Measurements from ENCODE around the gene AUTS2.

DNA sequence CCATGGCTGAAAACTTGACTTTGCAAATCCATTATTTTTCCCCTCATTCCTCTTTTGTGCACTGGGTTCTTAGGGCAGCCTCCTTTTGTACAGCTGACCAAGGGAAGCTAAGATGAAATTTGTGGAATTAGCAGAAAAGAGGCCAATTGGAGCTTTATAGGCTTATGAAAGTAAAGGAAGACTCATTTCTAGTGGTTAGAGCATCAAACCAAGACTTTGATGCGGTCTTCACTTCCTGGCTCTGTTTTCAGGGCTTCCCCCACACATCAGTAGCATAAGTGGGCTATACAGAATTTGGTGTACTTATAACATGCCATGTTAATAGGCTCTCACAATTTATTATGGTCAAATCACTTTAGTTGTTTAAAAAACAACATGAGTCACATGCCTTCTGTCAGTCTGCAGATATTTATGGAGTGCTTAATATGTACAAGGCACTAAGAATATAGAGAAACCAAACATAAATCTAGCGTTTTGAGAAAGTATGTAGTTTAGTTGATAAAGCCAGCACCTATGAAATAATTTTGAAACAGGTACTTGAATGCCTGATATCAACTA lies 5.7 kb downstream of the AUTS2 start:
- TF ChIP-seq, protein P1, sequence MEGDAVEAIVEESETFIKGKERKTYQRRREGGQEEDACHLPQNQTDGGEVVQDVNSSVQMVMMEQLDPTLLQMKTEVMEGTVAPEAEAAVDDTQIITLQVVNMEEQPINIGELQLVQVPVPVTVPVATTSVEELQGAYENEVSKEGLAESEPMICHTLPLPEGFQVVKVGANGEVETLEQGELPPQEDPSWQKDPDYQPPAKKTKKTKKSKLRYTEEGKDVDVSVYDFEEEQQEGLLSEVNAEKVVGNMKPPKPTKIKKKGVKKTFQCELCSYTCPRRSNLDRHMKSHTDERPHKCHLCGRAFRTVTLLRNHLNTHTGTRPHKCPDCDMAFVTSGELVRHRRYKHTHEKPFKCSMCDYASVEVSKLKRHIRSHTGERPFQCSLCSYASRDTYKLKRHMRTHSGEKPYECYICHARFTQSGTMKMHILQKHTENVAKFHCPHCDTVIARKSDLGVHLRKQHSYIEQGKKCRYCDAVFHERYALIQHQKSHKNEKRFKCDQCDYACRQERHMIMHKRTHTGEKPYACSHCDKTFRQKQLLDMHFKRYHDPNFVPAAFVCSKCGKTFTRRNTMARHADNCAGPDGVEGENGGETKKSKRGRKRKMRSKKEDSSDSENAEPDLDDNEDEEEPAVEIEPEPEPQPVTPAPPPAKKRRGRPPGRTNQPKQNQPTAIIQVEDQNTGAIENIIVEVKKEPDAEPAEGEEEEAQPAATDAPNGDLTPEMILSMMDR (IDR thresholded peaks at IDR 0.05) = no peak
- no peak for TF ChIP-seq EP300 (IDR thresholded peaks at IDR 0.05; ENCODE audit: low read depth)
- TF ChIP-seq POLR2AphosphoS5 (IDR thresholded peaks at IDR 0.05) = no peak
- TF ChIP-seq POLR2A (IDR thresholded peaks at IDR 0.05) = no peak
